B cell (primary cell): Measurements from ENCODE around the gene PLA2G6. TPM values are rescaled to one million over a fixed set of nuclear protein-coding genes. Genes with fewer than 3 reads are reported as not detected.

Experiments
- ATAC-seq: fragments of 200-7000 bp; cut with Tn5 transposase; one replicate; pipeline ENCODE4 v1.10.0; 2021; ENCODE audit warnings: low read depth, mild to moderate bottlenecking, moderate number of reproducible peaks, moderate library complexity
- CTCF ChIA-PET: fragments of 350-600 bp; sonication (Branson Sonifier 250); formaldehyde crosslinking; loops from one replicate; lab custom pipeline; 2021; ENCODE audit warnings: antibody characterized with exemption, inconsistent platforms; lab: Charles Lee
- POLR2A ChIA-PET: fragments of 350-600 bp; sonication (Branson Sonifier 250); formaldehyde crosslinking; loops from one replicate; lab custom pipeline; 2021; ENCODE audit warnings: antibody characterized with exemption; lab: Charles Lee
- DNase-seq: peaks from one replicate; pipeline ENCODE4 v3.0.0; 2013
- H2AFZ ChIP-seq: 2 replicates; pipeline ENCODE4 v1.6.1; 2012; ENCODE audit warnings: mild to moderate bottlenecking, low read depth, low read length; ENCODE audit not compliant: insufficient read depth, poor library complexity, severe bottlenecking
- H3K27ac ChIP-seq, 2 donors: 1 replicate in 1 of 2; 2 replicates in 1 of 2; pipeline ENCODE4 v1.5.1; 2012 to 2013; ENCODE audit warnings: low read length in 2 of 2, mild to moderate bottlenecking in 2 of 2, moderate library complexity in 1 of 2
- H3K27me3 ChIP-seq, 4 experiments: fragments of 200-600 bp in 1 of 4; sonication (generic) in 1 of 4; replicated peaks in 1 of 4; 1 replicate in 2 of 4; 2 replicates in 2 of 4; pipeline versions ENCODE4 v1.6.1 to v1.7.0; 2013 to 2016; ENCODE audit warnings: low read length in 3 of 4, mild to moderate bottlenecking in 2 of 4, mixed read lengths in 1 of 4, moderate library complexity in 1 of 4; ENCODE audit not compliant: insufficient read depth in 4 of 4, control insufficient read depth in 3 of 4; ENCODE audit errors: control extremely low read depth in 1 of 4
- H3K36me3 ChIP-seq, 2 experiments: replicated peaks in 1 of 2; 1 replicate in 1 of 2; 2 replicates in 1 of 2; pipeline versions ENCODE4 v1.6.1 to v1.7.1; 2013; ENCODE audit warnings: low read length in 1 of 2; ENCODE audit not compliant: insufficient read depth in 2 of 2, control insufficient read depth in 1 of 2; ENCODE audit errors: control extremely low read depth in 1 of 2, extremely low read depth in 1 of 2
- H3K4me1 ChIP-seq, 2 donors: fragments of 200-600 bp in 1 of 2; sonication (generic) in 1 of 2; 1 replicate in 1 of 2; 2 replicates in 1 of 2; pipeline versions ENCODE4 v1.5.1 to v1.6.1; 2013 to 2017; ENCODE audit warnings: low read length in 2 of 2; ENCODE audit not compliant: control insufficient read depth in 2 of 2, insufficient read depth in 2 of 2
- H3K4me2 ChIP-seq: replicated peaks from 2 replicates; pipeline ENCODE3; 2012; ENCODE audit warnings: mild to moderate bottlenecking, low read depth, low read length; ENCODE audit not compliant: poor library complexity, severe bottlenecking
- H3K4me3 ChIP-seq, 5 experiments: fragments of 200-600 bp in 1 of 5; sonication (generic) in 1 of 5; 1 replicate in 3 of 5; 2 replicates in 2 of 5; pipeline versions ENCODE4 v1.5.1 to v1.7.0; 2011 to 2016; ENCODE audit warnings: low read length in 4 of 5, mild to moderate bottlenecking in 4 of 5, low read depth in 2 of 5, control low read depth in 1 of 5, moderate library complexity in 1 of 5; ENCODE audit not compliant: insufficient read depth in 1 of 5; ENCODE audit errors: control extremely low read depth in 1 of 5, extremely low read depth in 1 of 5
- H3K79me2 ChIP-seq: fragments of 200-600 bp; sonication (generic); one replicate; pipeline ENCODE4 v1.6.0; 2016; ENCODE audit warnings: low read length; ENCODE audit not compliant: control insufficient read depth, insufficient read depth
- H3K9ac ChIP-seq: fragments of 200-600 bp; sonication (generic); 2 replicates; pipeline ENCODE4 v1.6.1; 2017; ENCODE audit warnings: mild to moderate bottlenecking, low read length, moderate library complexity
- H3K9me3 ChIP-seq, 3 donors: one replicate each; pipeline versions ENCODE4 v1.6.1 to v1.7.1; 2013; ENCODE audit warnings: low read length in 2 of 3; ENCODE audit not compliant: control insufficient read depth in 2 of 3, insufficient read depth in 1 of 3; ENCODE audit errors: control extremely low read depth in 1 of 3
- H4K20me1 ChIP-seq: 2 replicates; pipeline ENCODE4 v1.6.0; 2012; ENCODE audit warnings: mild to moderate bottlenecking, low read length; ENCODE audit not compliant: insufficient read depth, control insufficient read depth, poor library complexity, severe bottlenecking
- H3K27ac Mint-ChIP-seq: one replicate; pipeline ENCODE4 v1.8.0; 2021; ENCODE audit warnings: mixed read lengths
- H3K27me3 Mint-ChIP-seq: one replicate; pipeline ENCODE4 v1.8.0; 2021; ENCODE audit warnings: mixed read lengths
- H3K4me1 Mint-ChIP-seq: one replicate; pipeline ENCODE4 v1.8.0; 2021; ENCODE audit warnings: mixed read lengths
- H3K4me3 Mint-ChIP-seq: one replicate; pipeline ENCODE4 v1.8.0; 2021; ENCODE audit warnings: mixed read lengths
- H3K9me3 Mint-ChIP-seq: one replicate; pipeline ENCODE4 v1.8.0; 2022; ENCODE audit warnings: mixed read lengths; ENCODE audit not compliant: insufficient read depth
- CTCF ChIP-seq: fragments of 200-600 bp; IDR thresholded peaks from one replicate; pipeline ENCODE4 v1.8.0; 2022; ENCODE audit warnings: antibody characterized with exemption, mild to moderate bottlenecking
- EZH2 ChIP-seq: IDR thresholded peaks from 2 replicates; pipeline ENCODE4 v1.6.1; 2012; ENCODE audit warnings: borderline replicate concordance, low read depth, mild to moderate bottlenecking, moderate library complexity, low read length; ENCODE audit not compliant: insufficient read depth, poor library complexity, severe bottlenecking
- WGBS: methylation state at CpG from one replicate; pipeline ENCODE4 v1.1.5; 2013; ENCODE audit warnings: missing lambda C conversion rate; ENCODE audit not compliant: insufficient coverage; 5-methylcytosine and 5-hydroxymethylcytosine counted together
- intact Hi-C: fragments of 100-400 bp; cut with micrococcal nuclease; formaldehyde crosslinking; loops from one replicate; pipeline ENCODE4 v1.10.0; 2022
- polyA plus RNA-seq: library from polyadenylated mRNA; depleted of rRNA; stranded (reverse); fragments of >200 nt; gene quantifications from 2 replicates; pipeline ENCODE4 v1.2.3, GENCODE V29; 2012
- total RNA-seq, 2 donors: library from RNA; stranded (reverse); fragments of 120-200 nt in 1 of 2; gene quantifications; 1 replicate in 1 of 2; 2 replicates in 1 of 2; pipeline versions ENCODE4 v1.2.3 to v1.2.4, GENCODE V29; 2013 to 2022

Gene PLA2G6
- total and polyA plus RNA-seq, 2 donors (not counting 1 experiment from before 2014, with no cell fraction given): 125 to 148 TPM

GRCh38 chr22:38186429-38186828 lies 4.8 kb upstream of the PLA2G6 start:
- Histone ChIP-seq H3K4me2 (no peak overlapping the region), H3K9ac (no peak overlapping the region), H4K20me1 (no peaks in the 10 kb centered on the region), H2AFZ (no peak overlapping the region), H3K9me3 (no peaks in the 10 kb centered on the region), H3K27me3 (peaks cover 0 to 2% (median 0%) of the 10 kb centered on the region in 4 experiments), H3K4me1 (peaks cover 3 to 6% of the 10 kb centered on the region in 2 donors), H3K4me3 (no peak overlapping the region), H3K27ac (no peak overlapping the region), H3K79me2 (peaks cover under 1% of the 10 kb centered on the region), H3K36me3 (no peaks in the 10 kb centered on the region)
- 84% methylated on average over 5 of the region's 5 CpGs for WGBS
- intact Hi-C loops: loop anchor here (10.0 kb wide), 2 partner anchors 132 to 518 kb away; partner anchors contain the start of genes GTPBP1, JOSD1 and PICK1
- no peak overlapping the region for H3K27ac Mint-ChIP-seq
- no peak overlapping the region for H3K4me3 Mint-ChIP-seq
- ChIA-PET POLR2A (interaction anchor here (0.6 kb wide), 1 partner anchor 19 kb away, joined by 6 read pairs; no protein-coding TSS in a partner anchor), CTCF (no interaction called here)
- ATAC-seq (no peak), DNase-seq (no peak)
- no peak for TF ChIP-seq EZH2
- no peak for TF ChIP-seq CTCF
- peaks cover 13% of the 10 kb centered on the region for H3K27me3 Mint-ChIP-seq
- peaks cover 7% of the 10 kb centered on the region for H3K4me1 Mint-ChIP-seq
- no peaks in the 10 kb centered on the region for H3K9me3 Mint-ChIP-seq

- intact Hi-C loops: loop anchor here (5.0 to 10.0 kb wide), 3 partner anchors 130 to 520 kb away; partner anchors contain the start of genes GTPBP1, JOSD1 and PICK1
- Histone ChIP-seq H3K36me3 (no peaks in the 10 kb centered on the region), H4K20me1 (no peaks in the 10 kb centered on the region), H3K4me3 (no peak overlapping the region), H3K4me1 (peaks cover 19 to 22% of the 10 kb centered on the region in 2 donors), H3K27me3 (no peaks in the 10 kb centered on the region), H3K79me2 (peaks cover 7% of the 10 kb centered on the region), H3K9me3 (no peaks in the 10 kb centered on the region), H2AFZ (no peak overlapping the region), H3K27ac (no peak overlapping the region), H3K9ac (no peak overlapping the region), H3K4me2 (no peak overlapping the region)
- Mint-ChIP-seq H3K27ac (no peak overlapping the region), H3K4me3 (no peak overlapping the region), H3K9me3 (no peaks in the 10 kb centered on the region), H3K27me3 (peaks cover 13% of the 10 kb centered on the region), H3K4me1 (peaks cover 23% of the 10 kb centered on the region)
- POLR2A ChIA-PET: no interaction called here
- no peak for ATAC-seq
- TF ChIP-seq CTCF (no peak), EZH2 (no peak)
- WGBS: 90% methylated on average over 6 of the region's 7 CpGs
- DNase-seq: no peak
- CTCF ChIA-PET: interaction anchor here (0.7 kb wide), 1 partner anchor 567 kb away, joined by 3 read pairs; no protein-coding TSS in a partner anchor
These were observed 3.2 kb upstream of the PLA2G6 start for GRCh38 chr22:38184788-38185187.
